Testis (tissue), 3 donors: ENCODE results near the gene MYH15. TPM values are rescaled to one million over a fixed set of nuclear protein-coding genes. Genes with fewer than 3 reads are reported as not detected.

Experiments
- DNase-seq: peaks from one replicate; pipeline ENCODE4 v3.0.0-alpha.2; 2019
- H3K27ac ChIP-seq, 2 donors: fragments of 200-600 bp; sonication (generic); one replicate each; pipeline ENCODE4 v1.5.1; 2019
- H3K27me3 ChIP-seq: fragments of 200-600 bp; sonication (generic); one replicate; pipeline ENCODE4 v1.5.1; 2019
- H3K36me3 ChIP-seq: fragments of 200-600 bp; sonication (generic); one replicate; pipeline ENCODE4 v1.5.1; 2017; ENCODE audit warnings: low read depth; ENCODE audit errors: missing control alignments
- H3K4me1 ChIP-seq: fragments of 200-600 bp; sonication (generic); one replicate; pipeline ENCODE4 v1.5.1; 2019
- H3K4me3 ChIP-seq, 2 donors: fragments of 200-600 bp; sonication (generic); one replicate each; pipeline ENCODE4 v1.5.1; 2017 to 2019
- H3K9me3 ChIP-seq: fragments of 200-600 bp; sonication (generic); one replicate; pipeline ENCODE4 v1.5.1; 2017
- POLR2A ChIP-seq: fragments of 450-650 bp; IDR thresholded peaks from one replicate; pipeline ENCODE4 v1.6.1; 2017; ENCODE audit warnings: antibody characterized with exemption, mild to moderate bottlenecking, moderate library complexity
- WGBS, 2 donors: methylation state at CpG; one replicate each; pipeline ENCODE4 v1.1.5; 2018; 5-methylcytosine and 5-hydroxymethylcytosine counted together
- intact Hi-C: fragments of 100-400 bp; cut with DNase I; formaldehyde crosslinking; loops from one replicate; pipeline ENCODE4 v1.15.1; 2023; ENCODE audit warnings: low total_unique reads
- polyA plus RNA-seq: library from polyadenylated mRNA; stranded (reverse); fragments of 350-450 nt; fragmentation: Illumina TruSeq; extraction: RNeasy Lipid Tissue Mini Kit (QIAGEN cat#74804); gene quantifications from one replicate; pipeline ENCODE4 v1.2.3, GENCODE V29; 2014; ENCODE audit warnings: low read depth, low replicate concordance; ENCODE audit not compliant: insufficient read depth
- total RNA-seq, 2 donors: library from RNA; depleted of rRNA; stranded (reverse); fragments of >200 nt; gene quantifications; one replicate each; pipeline ENCODE4 v1.2.3, GENCODE V29; 2016
- TF ChIP-seq, protein P1 (sequence below), 3 experiments: fragments of 450-650 bp in 2 of 3; fragments of 200-600 bp in 1 of 3; sonication (generic) in 1 of 3; IDR thresholded peaks; one replicate each; pipeline ENCODE4 v1.5.1; 2016 to 2019; ENCODE audit warnings: antibody characterized with exemption in 3 of 3, mild to moderate bottlenecking in 2 of 3, moderate library complexity in 1 of 3

MYH15 gene
- total and polyA plus RNA-seq, 3 donors from 2014 or later: 0.91 to 2.2 (median 1.8) TPM

DNA sequence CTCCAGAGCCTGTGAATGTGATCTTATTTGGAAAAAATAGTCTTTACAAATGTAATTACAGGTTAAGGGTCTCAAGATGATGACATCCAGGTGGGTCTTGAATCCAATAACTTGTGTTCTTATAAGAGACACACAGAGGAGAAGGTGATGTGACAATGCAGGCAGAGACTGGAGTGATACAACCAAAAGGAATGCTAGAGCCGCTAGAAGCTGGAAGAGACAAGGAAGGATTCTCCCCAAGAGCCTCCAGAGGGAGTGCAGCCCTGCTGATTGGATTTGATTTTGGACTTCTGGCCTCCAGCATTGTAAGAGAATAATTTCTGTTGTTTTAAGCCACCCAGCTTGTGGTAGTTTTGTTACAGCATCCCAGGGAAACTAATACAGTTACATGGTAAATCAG is 9.7 kb downstream of the MYH15 start:
- WGBS, 2 donors: 81 to 87% methylated on average over 1 of the region's 1 CpG
- TF ChIP-seq, protein P1, sequence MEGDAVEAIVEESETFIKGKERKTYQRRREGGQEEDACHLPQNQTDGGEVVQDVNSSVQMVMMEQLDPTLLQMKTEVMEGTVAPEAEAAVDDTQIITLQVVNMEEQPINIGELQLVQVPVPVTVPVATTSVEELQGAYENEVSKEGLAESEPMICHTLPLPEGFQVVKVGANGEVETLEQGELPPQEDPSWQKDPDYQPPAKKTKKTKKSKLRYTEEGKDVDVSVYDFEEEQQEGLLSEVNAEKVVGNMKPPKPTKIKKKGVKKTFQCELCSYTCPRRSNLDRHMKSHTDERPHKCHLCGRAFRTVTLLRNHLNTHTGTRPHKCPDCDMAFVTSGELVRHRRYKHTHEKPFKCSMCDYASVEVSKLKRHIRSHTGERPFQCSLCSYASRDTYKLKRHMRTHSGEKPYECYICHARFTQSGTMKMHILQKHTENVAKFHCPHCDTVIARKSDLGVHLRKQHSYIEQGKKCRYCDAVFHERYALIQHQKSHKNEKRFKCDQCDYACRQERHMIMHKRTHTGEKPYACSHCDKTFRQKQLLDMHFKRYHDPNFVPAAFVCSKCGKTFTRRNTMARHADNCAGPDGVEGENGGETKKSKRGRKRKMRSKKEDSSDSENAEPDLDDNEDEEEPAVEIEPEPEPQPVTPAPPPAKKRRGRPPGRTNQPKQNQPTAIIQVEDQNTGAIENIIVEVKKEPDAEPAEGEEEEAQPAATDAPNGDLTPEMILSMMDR (IDR thresholded peaks at IDR 0.05): no peak
- no peak for TF ChIP-seq POLR2A
- intact Hi-C loops: no loop called here

DNA sequence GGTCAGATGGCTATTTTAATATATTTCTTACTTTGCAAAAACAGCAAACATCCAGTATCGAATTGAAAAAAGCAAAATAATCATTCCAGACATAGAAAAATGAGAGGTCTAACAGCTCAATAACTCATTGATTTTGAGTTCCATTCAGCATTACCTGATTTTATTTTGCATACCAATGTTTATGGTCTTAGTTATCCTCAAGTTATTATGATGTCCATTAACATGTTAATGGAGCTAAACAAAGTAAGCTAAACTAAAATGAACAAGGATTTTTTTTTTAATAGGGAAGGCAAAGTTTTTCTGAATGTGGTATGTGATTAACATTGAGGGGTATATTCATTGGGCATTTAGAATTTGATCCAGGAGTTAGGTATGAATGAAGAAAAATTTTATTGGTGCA is 13.1 kb downstream of the MYH15 start:
- no peaks in the 10 kb centered on the region for H3K9me3 ChIP-seq
- H3K27ac ChIP-seq: no peak overlapping the region
- no peaks in the 10 kb centered on the region for H3K27me3 ChIP-seq
- H3K36me3 ChIP-seq: no peaks in the 10 kb centered on the region
- TF ChIP-seq, protein P1 (IDR thresholded peaks at IDR 0.05): no peak
- TF ChIP-seq POLR2A: no peak
- WGBS, 2 donors: 91 to 94% methylated on average over 1 of the region's 1 CpG
- intact Hi-C loops: no loop called here
- no peaks in the 10 kb centered on the region for H3K4me1 ChIP-seq
- no peak overlapping the region for H3K4me3 ChIP-seq
- no peak for DNase-seq

More for the DNA sequence above, 9.7 kb downstream of the MYH15 start:
- no peaks in the 10 kb centered on the region for H3K4me1 ChIP-seq
- no peak overlapping the region for H3K4me3 ChIP-seq
- H3K27ac ChIP-seq: no peak overlapping the region
- H3K9me3 ChIP-seq: no peaks in the 10 kb centered on the region
- no peaks in the 10 kb centered on the region for H3K27me3 ChIP-seq
- no peaks in the 10 kb centered on the region for H3K36me3 ChIP-seq
- no peak for DNase-seq

DNA sequence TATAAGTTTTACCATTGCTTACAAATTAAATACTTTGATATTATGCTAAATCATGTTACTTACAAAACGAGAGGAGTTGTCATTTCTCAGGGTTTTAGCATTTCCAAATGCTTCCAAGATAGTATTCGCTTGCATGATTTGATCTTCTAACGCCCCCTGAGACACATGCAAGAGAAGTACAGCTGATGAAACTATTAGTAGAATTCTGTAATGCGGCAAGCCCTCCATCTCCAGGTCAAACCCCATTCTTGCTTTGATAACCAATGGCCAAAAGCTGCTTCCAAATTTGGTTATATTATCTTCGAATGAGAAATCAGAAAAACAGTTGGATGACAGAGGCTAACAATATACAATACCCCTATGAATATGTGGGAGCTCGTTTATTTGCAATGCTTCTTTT is 14.7 kb downstream of the MYH15 start:
- TF ChIP-seq, protein P1 (IDR thresholded peaks at IDR 0.05): no peak
- no peak for TF ChIP-seq POLR2A
- H3K36me3 ChIP-seq: no peaks in the 10 kb centered on the region
- no peaks in the 10 kb centered on the region for H3K4me1 ChIP-seq
- no peak overlapping the region for H3K27ac ChIP-seq
- no peak overlapping the region for H3K4me3 ChIP-seq
- intact Hi-C loops: no loop called here
- 80 to 84% methylated on average over 6 of the region's 6 CpGs for WGBS, 2 donors
- no peaks in the 10 kb centered on the region for H3K27me3 ChIP-seq
- H3K9me3 ChIP-seq: no peaks in the 10 kb centered on the region
- no peak for DNase-seq

DNA sequence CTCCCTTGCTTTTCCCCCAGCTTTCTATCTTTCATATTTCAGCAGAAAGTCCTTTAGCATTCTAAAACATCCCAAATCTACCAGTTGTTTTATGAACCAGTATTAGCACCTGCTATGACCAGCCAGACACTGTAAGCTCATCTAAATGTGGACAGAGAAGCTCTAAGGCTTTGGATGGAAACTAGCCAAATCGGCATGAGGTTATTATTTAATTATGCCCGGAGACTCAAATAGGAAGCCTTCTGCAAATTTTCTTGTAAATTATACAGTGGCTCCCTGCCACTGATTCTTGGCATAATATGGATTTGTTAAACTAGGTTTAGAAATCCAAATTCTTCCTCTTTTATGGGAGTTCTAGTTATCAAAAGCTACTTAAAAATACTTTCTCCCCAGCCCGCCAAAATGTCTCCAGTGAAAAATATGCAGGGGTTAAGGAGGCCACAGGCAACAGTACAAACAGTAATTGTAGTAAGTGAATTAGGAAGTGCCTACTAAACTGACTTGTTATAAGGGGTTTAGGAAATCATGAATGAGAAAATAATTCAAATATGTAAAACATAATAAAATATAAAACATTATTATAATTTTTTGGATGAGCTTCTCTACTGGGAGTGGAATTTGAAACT is 15.4 kb downstream of the MYH15 start:
- Histone ChIP-seq H3K27me3 (no peaks in the 10 kb centered on the region), H3K9me3 (no peaks in the 10 kb centered on the region), H3K4me1 (no peaks in the 10 kb centered on the region), H3K36me3 (no peaks in the 10 kb centered on the region), H3K4me3 (no peak overlapping the region), H3K27ac (no peak overlapping the region)
- TF ChIP-seq POLR2A: no peak
- TF ChIP-seq, protein P1 (IDR thresholded peaks at IDR 0.05): no peak
- DNase-seq: no peak
- intact Hi-C loops: loop anchor here (5.0 kb wide), 1 partner anchor 57 kb away; no protein-coding TSS in a partner anchor
- WGBS, 2 donors: 43 to 44% methylated on average over 3 of the region's 3 CpGs

DNA sequence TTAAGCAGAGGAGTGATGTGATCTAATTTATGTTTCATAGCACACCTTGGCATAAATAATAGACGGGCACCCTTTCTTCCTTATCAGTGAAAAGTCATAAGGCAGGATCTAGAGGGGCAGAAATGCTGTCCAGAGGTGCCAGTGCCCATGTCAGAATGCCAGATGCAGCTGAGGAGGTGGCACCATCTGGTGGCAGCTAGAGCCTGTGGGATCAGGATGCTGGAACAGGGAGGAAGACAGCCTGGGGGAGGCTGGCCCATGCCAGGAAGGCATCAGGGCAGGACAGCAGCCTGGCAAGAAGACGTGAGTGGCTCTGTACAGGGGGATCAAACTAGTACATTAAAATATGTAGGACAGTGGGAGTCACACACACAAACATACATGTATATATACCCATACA is 16.5 kb downstream of the MYH15 start:
- WGBS, 2 donors: 83 to 92% methylated on average over 2 of the region's 2 CpGs
- no peaks in the 10 kb centered on the region for H3K27me3 ChIP-seq
- no peaks in the 10 kb centered on the region for H3K36me3 ChIP-seq
- H3K9me3 ChIP-seq: no peaks in the 10 kb centered on the region
- no peaks in the 10 kb centered on the region for H3K4me1 ChIP-seq
- intact Hi-C loops: loop anchor here (5.0 kb wide), 1 partner anchor 58 kb away; no protein-coding TSS in a partner anchor
- TF ChIP-seq, protein P1 (IDR thresholded peaks at IDR 0.05): no peak
- TF ChIP-seq POLR2A: no peak
- DNase-seq: no peak
- H3K27ac ChIP-seq: no peak overlapping the region
- H3K4me3 ChIP-seq: no peak overlapping the region
